K562 (cell line): ENCODE measurements around the gene TSR3. TPM values are rescaled to one million over a fixed set of nuclear protein-coding genes. Genes with fewer than 3 reads are reported as not detected.

Experiments used
- C11orf30 ChIP-seq: fragments of 450-650 bp; IDR thresholded peaks from 2 replicates; pipeline ENCODE4 v1.6.1; 2016; ENCODE audit warnings: low read depth, mild to moderate bottlenecking
- CCNT2 ChIP-seq: IDR thresholded peaks from 2 replicates; pipeline ENCODE4 v1.6.1; 2011; ENCODE audit warnings: borderline replicate concordance, low read depth, mild to moderate bottlenecking, moderate library complexity, mixed read lengths, low read length; ENCODE audit not compliant: insufficient read length; ENCODE audit errors: extremely low read depth
- DEAF1 ChIP-seq: fragments of 450-650 bp; formaldehyde crosslinking; IDR thresholded peaks from 2 replicates; pipeline ENCODE4 v1.4.0; 2020; ENCODE audit warnings: mild to moderate bottlenecking, moderate library complexity
- FOS ChIP-seq: IDR thresholded peaks from 3 replicates; pipeline ENCODE4 v1.6.1; 2011; ENCODE audit not compliant: insufficient read length; ENCODE audit errors: extremely low read depth
- FOXK1 ChIP-seq: sonication (generic); formaldehyde crosslinking; IDR thresholded peaks from 2 replicates; pipeline ENCODE4 v1.8.0; 2022; ENCODE audit warnings: missing genetic modification reagents, mild to moderate bottlenecking, borderline replicate concordance
- GATAD2A ChIP-seq: fragments of 450-650 bp; IDR thresholded peaks from 2 replicates; pipeline ENCODE4 v1.6.1; 2017
- LCOR ChIP-seq: sonication (generic); formaldehyde crosslinking; IDR thresholded peaks from 2 replicates; pipeline ENCODE4 v1.8.0; 2022; ENCODE audit warnings: mild to moderate bottlenecking, missing genetic modification reagents
- MEF2A ChIP-seq: IDR thresholded peaks from 2 replicates; pipeline ENCODE4 v1.6.1; 2011; ENCODE audit warnings: low read depth, mild to moderate bottlenecking, low read length, moderate library complexity; ENCODE audit not compliant: control insufficient read depth
- SMC3 ChIP-seq: conservative IDR thresholded peaks from 2 replicates; pipeline ENCODE4 v1.6.1; 2011; ENCODE audit warnings: low read depth, low read length, improper control_type of control experiment; ENCODE audit not compliant: insufficient read depth
- SP1 ChIP-seq: sonication (generic); formaldehyde crosslinking; IDR thresholded peaks from 2 replicates; pipeline ENCODE4 v1.8.1; 2022; ENCODE audit warnings: mild to moderate bottlenecking, missing genetic modification reagents
- THRAP3 ChIP-seq: fragments of 450-650 bp; IDR thresholded peaks from 2 replicates; pipeline ENCODE4 v1.6.1; 2016; ENCODE audit warnings: mild to moderate bottlenecking, inconsistent platforms, borderline replicate concordance
- ZNF184 ChIP-seq: sonication (generic); formaldehyde crosslinking; IDR thresholded peaks from 2 replicates; pipeline ENCODE4 v1.5.0; 2020; ENCODE audit warnings: missing genetic modification reagents
- ZNF644 ChIP-seq: fragments of 200-800 bp; sonication (Bioruptor generic); IDR thresholded peaks from 2 replicates; pipeline ENCODE4 v1.6.1; 2016; ENCODE audit warnings: low read depth, missing genetic modification characterization, missing compliant biosample characterization
- ZNF668 ChIP-seq: fragments of 250-450 bp; sonication (Bioruptor Pico); IDR thresholded peaks from 2 replicates; pipeline ENCODE4 v1.8.0; 2022; ENCODE audit warnings: mild to moderate bottlenecking, inconsistent platforms
- ZNF780A ChIP-seq: fragments of 250-450 bp; sonication (Bioruptor Pico); IDR thresholded peaks from 2 replicates; pipeline ENCODE4 v1.5.0; 2021; ENCODE audit warnings: mild to moderate bottlenecking
- polyA plus RNA-seq, 8 experiments: library from polyadenylated mRNA; depleted of rRNA in 4 of 8; stranded (reverse) in 5 of 8; unstranded in 3 of 8; fragments of >200 nt; fragmentation: Nextera tagmentation in 2 of 8; fragmentation: Illumina TruSeq in 1 of 8; extraction: Ambion mirVana in 2 of 8; extraction: Trizol in 1 of 8; gene quantifications; 2 replicates each; pipeline versions ENCODE4 v1.2.1 to v1.2.3, GENCODE V29; 2011 to 2014; ENCODE audit warnings: inconsistent platforms in 1 of 8, missing spikeins in 1 of 8
- total RNA-seq, 7 experiments: library from RNA; depleted of rRNA in 6 of 7; stranded (reverse); fragments of >200 nt in 6 of 7; fragmentation: Illumina TruSeq in 2 of 7; extraction: Trizol in 2 of 7; gene quantifications; 2 replicates each; pipeline versions ENCODE4 v1.2.1 to v1.2.3, GENCODE V29; 2011 to 2021; ENCODE audit warnings: low replicate concordance in 1 of 7
- TF ChIP-seq, protein P1 (sequence below): sonication (generic); formaldehyde crosslinking; IDR thresholded peaks from 2 replicates; pipeline ENCODE4 v1.8.1; 2023; ENCODE audit warnings: mild to moderate bottlenecking, missing genetic modification reagents, moderate library complexity
- TF ChIP-seq, protein P2 (sequence below): sonication (generic); formaldehyde crosslinking; IDR thresholded peaks from 2 replicates; pipeline ENCODE4 v1.8.0; 2022; ENCODE audit warnings: mild to moderate bottlenecking, missing genetic modification reagents
- TF ChIP-seq, protein P3 (sequence below): sonication (generic); formaldehyde crosslinking; IDR thresholded peaks from 2 replicates; pipeline ENCODE4 v1.9.0; 2022; ENCODE audit warnings: mild to moderate bottlenecking, missing genetic modification reagents
- TF ChIP-seq, protein P4 (sequence below): fragments of 250-450 bp; sonication (Bioruptor Pico); IDR thresholded peaks from 2 replicates; pipeline ENCODE4 v1.5.0; 2021

TSR3 gene
- total and polyA plus RNA-seq, 9 of the 15 experiments (the other 6 are each of a cell fraction or from before 2014, with no cell fraction given): 1.5 to 74.8 (median 16.5) TPM

DNA sequence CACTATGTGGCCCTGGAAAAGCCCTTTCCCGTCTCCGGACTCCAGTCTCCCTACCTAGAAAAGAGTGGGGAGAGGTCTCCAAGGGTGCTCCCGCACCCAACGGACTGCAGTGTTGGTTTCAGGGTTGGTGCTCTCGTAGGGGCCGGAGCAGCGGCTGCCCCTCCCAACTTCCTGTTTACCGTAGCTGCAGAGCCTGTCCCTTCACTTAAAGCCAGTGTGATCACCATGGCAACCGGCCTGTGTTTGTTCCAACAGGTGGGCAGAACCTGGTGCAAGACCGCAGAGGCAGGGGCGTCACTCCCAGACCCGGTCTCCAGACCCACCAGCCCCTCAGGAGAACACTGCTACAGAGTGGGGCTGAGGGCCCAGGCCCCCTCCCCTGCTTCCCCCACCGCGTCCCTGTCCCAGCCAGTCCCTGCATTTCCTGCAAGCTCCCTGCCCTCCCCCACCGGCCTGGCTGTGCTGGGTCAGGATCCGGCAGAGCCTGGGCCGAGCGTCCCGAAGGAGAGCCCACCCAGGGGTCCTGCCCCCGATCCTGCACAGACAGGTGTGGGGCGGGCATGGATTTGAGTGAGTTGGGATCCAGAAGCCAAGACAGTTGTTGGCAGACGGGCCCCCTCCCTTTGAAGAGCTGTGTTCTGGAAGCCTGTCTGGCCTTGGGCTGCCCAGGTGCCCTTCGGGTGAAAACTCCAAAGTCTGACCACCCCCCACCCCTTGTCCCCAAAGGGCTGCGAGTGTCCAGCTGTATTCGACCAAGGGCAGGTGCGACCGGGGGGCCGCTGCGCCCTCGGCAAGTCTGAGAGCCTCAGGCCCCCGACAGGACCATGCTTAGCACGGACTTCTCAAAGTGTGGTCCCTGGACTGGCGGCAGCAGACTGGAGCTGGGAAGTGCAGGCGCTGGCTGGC lies 19.7 kb downstream of the TSR3 start (continued):
- TF ChIP-seq, protein P1, sequence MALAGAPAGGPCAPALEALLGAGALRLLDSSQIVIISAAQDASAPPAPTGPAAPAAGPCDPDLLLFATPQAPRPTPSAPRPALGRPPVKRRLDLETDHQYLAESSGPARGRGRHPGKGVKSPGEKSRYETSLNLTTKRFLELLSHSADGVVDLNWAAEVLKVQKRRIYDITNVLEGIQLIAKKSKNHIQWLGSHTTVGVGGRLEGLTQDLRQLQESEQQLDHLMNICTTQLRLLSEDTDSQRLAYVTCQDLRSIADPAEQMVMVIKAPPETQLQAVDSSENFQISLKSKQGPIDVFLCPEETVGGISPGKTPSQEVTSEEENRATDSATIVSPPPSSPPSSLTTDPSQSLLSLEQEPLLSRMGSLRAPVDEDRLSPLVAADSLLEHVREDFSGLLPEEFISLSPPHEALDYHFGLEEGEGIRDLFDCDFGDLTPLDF (CRISPR knock-in tag): no peak
- TF ChIP-seq SMC3 (no peak), LCOR (no peak), GATAD2A (no peak), C11orf30 (no peak), CCNT2 (no peak), ZNF668 (no peak), THRAP3 (no peak), SP1 (no peak), ZNF184 (no peak), ZNF780A (no peak), FOXK1 (CRISPR knock-in tag) (0 out of 2 replicates have a peak, but pooled peaks have one; percentile 30), DEAF1 (no peak), MEF2A (no peak), FOS (no peak), ZNF644 (no peak)
- TF ChIP-seq, protein P2, sequence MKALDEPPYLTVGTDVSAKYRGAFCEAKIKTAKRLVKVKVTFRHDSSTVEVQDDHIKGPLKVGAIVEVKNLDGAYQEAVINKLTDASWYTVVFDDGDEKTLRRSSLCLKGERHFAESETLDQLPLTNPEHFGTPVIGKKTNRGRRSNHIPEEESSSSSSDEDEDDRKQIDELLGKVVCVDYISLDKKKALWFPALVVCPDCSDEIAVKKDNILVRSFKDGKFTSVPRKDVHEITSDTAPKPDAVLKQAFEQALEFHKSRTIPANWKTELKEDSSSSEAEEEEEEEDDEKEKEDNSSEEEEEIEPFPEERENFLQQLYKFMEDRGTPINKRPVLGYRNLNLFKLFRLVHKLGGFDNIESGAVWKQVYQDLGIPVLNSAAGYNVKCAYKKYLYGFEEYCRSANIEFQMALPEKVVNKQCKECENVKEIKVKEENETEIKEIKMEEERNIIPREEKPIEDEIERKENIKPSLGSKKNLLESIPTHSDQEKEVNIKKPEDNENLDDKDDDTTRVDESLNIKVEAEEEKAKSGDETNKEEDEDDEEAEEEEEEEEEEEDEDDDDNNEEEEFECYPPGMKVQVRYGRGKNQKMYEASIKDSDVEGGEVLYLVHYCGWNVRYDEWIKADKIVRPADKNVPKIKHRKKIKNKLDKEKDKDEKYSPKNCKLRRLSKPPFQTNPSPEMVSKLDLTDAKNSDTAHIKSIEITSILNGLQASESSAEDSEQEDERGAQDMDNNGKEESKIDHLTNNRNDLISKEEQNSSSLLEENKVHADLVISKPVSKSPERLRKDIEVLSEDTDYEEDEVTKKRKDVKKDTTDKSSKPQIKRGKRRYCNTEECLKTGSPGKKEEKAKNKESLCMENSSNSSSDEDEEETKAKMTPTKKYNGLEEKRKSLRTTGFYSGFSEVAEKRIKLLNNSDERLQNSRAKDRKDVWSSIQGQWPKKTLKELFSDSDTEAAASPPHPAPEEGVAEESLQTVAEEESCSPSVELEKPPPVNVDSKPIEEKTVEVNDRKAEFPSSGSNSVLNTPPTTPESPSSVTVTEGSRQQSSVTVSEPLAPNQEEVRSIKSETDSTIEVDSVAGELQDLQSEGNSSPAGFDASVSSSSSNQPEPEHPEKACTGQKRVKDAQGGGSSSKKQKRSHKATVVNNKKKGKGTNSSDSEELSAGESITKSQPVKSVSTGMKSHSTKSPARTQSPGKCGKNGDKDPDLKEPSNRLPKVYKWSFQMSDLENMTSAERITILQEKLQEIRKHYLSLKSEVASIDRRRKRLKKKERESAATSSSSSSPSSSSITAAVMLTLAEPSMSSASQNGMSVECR (CRISPR knock-in tag): peak; percentile 25
- TF ChIP-seq, protein P3, sequence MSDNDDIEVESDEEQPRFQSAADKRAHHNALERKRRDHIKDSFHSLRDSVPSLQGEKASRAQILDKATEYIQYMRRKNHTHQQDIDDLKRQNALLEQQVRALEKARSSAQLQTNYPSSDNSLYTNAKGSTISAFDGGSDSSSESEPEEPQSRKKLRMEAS (CRISPR knock-in tag): peak; percentile 44; the same call in 1 of the 2 replicates
- TF ChIP-seq, protein P4, sequence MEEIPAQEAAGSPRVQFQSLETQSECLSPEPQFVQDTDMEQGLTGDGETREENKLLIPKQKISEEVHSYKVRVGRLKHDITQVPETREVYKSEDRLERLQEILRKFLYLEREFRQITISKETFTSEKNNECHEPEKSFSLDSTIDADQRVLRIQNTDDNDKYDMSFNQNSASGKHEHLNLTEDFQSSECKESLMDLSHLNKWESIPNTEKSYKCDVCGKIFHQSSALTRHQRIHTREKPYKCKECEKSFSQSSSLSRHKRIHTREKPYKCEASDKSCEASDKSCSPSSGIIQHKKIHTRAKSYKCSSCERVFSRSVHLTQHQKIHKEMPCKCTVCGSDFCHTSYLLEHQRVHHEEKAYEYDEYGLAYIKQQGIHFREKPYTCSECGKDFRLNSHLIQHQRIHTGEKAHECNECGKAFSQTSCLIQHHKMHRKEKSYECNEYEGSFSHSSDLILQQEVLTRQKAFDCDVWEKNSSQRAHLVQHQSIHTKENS (CRISPR knock-in tag): no peak
